GM18505 (cell line): ENCODE data around the gene CYTH2.
"Not testable (repeated sequence)": the region's sequence is repeated elsewhere in the genome, so short reads cannot be mapped to it uniquely, and the experiment has no call there.

Source experiments
- ATAC-seq: cut with Tn5 transposase; IDR thresholded peaks from one replicate; pipeline ENCODE4 v1.9.1; 2021; ENCODE audit not compliant: unreplicated experiment
- POLR2A ChIP-seq: IDR thresholded peaks from 4 replicates; pipeline ENCODE4 v1.6.1; 2011; ENCODE audit warnings: borderline replicate concordance; ENCODE audit not compliant: insufficient read depth, insufficient read length; ENCODE audit errors: extremely low read depth

The CYTH2 gene

DNA sequence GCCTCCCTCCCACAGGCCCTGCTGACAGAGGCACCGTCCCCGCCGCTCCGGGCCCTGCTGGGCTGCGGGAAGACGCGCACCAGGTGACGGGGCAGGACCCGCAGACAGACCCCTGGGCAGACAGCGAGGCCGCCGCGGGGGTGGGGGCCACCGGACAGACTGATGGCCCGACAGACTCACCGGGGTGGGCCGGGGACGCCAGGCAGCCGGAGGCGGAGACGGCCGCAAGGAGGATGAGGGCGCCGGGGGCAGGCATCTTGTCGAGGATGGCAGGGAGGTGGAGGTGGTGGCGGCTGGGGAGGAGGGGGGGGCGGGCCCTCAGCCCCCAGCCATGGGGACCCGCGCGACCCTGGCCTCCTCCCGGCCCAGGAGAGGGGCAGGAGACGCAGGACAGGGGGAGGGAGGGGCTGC, 42.2 kb downstream of the CYTH2 start:
- no peak for TF ChIP-seq POLR2A
- ATAC-seq: no peak

DNA sequence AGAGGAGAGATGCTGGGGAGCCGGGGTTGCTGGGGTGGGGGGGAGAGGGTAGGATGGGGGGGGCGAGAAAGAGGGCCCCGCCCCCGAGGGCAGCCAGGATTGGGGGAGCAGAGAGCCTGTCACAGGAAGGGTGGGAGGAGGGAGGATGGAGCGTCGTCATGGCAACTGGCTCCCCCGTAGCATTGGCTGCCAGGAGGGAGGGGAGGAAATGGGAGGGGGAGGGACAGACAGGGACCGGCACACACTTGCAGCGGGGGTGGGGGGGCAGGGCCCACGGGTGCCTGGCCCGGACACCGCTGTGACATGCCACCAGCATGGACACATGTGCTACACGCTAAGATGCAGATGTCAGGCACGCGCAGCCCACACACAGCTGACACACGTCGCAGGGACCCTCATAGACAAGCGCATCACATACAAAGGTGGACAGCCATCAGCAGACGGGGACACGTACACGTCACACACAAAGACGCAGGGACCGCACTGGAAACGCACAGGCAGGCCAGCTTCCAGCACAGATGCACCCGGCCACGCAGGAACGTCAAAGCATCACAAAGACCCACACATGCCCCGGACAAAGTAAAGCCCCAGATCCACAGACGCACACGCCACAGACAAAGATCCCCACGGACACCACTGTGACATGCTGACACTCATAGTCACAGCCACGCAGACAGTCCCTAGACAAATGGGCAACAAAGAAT, 42.8 kb downstream of the CYTH2 start, which contains the start of gene LMTK3:
Gene LMTK3 (minus strand): TSS at position 36 of the 704 bp plus-strand sequence. CDS start 259 bp downstream, outside the sequence.
- no peak for ATAC-seq
- TF ChIP-seq POLR2A: no peak

DNA sequence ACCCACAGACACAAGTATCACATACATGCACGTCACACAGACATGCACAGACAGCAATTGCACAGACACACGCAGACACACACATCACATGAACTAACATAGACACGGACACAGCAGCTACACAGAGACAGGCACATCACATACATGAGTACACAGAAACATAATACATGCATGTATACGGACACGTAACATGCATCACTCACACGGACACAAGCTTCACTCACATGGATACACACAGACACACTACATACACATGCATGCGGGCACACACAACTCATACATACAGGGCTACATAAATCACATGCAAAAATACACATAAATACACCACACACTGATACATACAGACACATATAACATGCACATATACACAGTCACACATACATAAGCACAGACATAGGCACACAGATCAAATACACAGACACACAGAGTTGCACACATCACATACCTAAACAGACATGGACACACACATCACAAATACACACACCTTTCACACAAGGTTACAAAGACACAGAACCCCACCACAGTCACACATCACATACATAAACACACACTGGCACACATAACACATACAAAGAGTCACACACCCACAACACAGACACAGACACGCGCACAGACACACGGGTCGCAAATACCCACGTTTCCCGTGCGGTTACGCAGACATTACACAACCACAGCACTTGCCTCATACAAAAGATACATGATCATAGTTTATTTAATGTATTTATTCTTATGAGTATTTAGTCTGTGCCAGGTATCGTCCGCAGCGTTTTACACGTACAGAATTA, 43.5 kb downstream of the CYTH2 start:
- no peak for ATAC-seq
- TF ChIP-seq POLR2A: no peak

DNA sequence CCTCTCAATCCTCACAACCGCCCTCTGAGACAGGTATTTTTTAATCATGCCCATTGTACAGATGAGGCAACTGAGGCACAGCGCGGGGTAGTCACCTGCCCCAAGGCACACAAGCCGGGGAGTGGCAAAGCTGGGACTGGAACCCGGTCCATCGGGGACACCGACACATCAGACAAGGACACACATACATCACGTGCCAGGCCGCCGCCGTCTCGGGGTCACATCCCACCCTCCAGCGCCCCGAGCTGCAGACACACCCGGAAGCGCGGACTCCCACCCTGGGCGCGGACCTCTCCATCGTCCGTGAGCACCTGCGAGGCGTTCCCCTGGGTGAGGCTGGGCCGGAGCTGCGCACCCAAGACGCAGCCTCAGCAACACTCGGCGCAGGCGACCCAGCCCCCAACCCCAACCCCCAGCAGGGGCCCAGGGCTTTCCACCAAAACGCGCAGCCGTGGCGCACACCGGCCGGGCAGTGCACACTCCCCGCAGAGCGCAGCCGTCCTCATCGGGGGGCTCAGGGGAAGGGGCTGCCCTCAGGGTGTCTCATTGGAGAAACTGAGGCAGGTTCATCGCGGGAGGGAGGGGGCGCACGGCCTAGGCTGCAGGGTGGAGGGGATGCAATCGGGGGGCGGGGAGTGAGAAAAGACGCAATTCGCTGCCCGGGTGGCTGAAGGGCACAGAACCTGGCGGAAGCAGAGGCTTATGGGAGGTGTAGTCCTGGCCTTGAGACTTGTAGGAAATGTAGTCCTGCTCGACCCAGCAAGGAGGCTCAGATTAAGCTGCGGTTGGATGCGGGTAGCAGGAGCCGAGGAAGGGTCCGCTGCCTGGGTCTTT, 44.3 kb downstream of the CYTH2 start:
- no peak for ATAC-seq
- peak; percentile 32 for TF ChIP-seq POLR2A

DNA sequence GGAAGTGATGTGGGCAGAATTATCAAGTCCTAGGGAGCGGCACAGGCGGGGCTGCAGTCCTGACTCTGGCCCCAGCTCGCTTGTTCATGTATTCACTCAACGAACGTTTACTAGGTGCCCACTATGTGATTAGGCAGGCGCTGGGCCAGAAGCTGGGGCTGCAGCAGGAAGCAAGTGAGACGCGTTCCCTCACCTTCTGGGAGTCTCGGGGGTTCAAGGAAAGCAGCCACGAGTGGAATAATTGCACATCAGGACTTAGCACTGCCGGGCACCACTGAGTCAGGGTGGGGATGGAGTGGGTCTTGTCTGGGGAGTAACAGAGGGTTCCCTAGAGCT, 44.9 kb downstream of the CYTH2 start:
- TF ChIP-seq POLR2A: no peak
- no peak for ATAC-seq

DNA sequence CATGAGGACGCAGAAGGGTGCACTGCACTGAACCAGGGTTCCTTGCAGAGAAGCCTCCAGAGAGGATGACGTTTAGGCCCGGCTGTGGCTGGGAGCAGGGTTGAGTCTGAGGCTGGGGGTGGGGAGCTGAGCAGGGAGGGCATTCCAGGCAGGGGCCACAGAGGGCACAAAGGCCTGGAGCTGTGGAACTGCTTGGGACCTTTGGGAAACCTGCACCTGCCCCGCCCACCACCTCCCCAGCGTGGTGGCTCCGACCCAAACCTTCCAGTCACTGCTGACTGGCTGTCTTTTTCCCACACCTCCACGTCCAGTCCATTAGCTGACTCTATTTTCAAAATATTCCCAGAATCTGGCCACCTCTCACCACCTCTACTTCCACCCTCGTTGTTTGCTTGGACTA, 47.4 kb downstream of the CYTH2 start:
- ATAC-seq: no peak
- no peak for TF ChIP-seq POLR2A

DNA sequence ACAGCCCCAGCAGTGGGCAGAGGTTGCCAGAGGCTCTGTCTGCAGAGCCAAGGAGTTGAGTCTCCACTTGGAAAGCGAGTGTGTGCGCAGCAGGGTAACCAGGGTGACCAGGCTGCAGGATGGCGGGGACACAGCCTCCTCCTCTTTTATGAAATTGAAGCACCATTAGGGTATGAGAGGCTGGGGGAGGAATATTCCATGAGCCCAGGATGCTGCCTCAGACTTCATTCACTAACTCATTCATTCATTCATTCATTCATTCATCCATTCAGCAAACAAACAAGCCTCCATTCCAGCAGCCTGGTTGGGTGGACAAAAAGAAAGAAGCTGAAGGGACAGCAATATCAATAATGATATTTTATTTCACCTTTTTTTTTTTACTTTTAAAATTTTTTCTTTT, 49.0 kb downstream of the CYTH2 start:
- no peak for ATAC-seq

DNA sequence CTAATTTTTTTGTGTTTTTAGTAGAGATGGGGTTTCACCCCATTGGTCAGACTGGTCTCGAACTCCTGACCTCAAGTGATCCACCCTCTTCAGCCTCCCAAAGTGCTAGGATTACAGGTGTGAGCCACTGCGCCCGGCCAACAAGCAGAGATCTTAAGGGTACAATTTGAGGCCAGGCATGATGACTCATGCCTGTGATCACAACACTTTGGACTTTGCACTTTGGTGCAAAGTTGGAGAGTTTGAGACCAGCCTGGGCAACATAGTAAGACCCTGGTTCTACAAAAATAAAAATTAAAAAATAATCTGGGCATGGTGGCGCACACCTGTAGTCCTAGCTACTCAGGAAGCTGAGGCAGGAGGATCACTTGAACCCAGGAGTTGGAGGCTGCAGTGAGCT, 50.3 kb downstream of the CYTH2 start:
- not testable (repeated sequence) for ATAC-seq

More for the DNA sequence above, 49.0 kb downstream of the CYTH2 start:
- TF ChIP-seq POLR2A: no peak

DNA sequence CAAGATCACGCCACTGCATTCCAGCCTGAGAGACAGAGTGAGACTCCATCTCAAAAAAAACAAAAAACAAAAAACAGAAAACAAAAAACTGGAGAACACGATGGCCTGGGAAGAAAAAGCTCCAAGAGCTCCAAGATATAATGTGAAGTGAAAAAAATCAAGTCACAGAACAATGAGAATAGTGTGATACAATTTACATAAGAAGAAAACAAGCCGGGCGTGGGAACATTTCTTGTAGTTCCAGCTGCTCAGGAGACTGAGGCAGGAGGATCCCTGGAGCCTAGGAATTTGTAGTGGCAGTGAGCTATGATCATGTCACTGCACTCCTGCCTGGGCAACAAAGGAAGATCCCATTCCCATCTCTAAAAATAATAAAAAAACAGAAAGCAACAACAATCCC, 51.0 kb downstream of the CYTH2 start:
- no peak for TF ChIP-seq POLR2A
- no peak for ATAC-seq

DNA sequence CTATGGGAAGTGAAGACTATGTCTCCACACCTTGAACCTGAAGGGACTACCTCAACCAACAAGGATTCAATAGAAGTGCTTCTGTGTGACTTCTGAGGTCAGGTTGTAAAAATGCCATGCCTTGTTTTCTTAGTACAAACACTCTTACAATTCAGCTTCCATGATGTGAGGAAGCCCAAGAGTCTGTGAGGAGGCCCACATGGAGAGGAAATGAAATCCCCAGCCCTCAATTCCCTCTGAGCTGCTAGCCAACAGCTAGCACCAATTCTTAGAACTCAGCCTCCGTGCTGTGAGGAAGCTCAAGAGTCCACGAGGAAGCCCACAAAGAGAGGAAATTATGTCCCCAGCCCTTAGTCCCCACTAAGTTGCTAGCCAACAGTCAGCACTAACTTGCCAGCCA, 55.1 kb downstream of the CYTH2 start:
- no peak for TF ChIP-seq POLR2A
- no peak for ATAC-seq

DNA sequence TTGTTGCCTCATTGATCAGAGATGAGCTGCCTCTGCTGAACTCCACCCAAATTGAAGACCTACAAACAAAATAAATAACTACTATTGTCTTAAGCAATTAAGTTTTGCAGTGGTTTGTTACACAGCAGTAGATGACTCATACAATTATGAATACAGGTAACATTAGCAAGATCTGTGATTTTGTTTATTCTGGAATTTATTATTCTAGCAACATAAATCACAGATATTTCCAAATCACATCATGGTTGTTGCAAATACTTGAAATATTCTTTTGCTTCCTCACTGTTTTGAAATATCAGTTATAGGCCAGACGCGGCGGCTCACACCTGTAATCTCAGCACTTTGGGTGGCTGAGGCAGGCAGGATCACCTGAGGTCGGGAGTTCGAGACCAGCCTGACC, 55.6 kb downstream of the CYTH2 start:
- TF ChIP-seq POLR2A: no peak
- no peak for ATAC-seq

DNA sequence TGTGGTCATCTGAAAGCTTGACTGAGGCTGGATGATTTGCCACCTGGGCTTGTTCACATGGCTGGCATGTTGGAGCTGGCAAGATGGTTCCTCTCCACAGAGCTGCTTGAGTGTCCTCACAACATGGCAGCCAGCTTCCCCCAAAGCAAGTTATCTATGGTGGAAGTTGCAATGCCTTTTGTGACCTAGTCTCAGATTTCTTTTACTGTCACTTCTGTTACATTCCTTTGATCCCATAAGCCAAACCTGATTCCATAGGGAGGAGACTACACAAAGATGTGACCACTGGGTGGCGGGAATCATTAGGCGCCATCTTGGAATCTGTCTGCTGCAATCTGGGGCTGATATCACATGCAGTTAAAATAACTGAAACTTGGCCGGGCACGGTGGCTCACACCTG, 60.0 kb downstream of the CYTH2 start:
- no peak for TF ChIP-seq POLR2A
- no peak for ATAC-seq

DNA sequence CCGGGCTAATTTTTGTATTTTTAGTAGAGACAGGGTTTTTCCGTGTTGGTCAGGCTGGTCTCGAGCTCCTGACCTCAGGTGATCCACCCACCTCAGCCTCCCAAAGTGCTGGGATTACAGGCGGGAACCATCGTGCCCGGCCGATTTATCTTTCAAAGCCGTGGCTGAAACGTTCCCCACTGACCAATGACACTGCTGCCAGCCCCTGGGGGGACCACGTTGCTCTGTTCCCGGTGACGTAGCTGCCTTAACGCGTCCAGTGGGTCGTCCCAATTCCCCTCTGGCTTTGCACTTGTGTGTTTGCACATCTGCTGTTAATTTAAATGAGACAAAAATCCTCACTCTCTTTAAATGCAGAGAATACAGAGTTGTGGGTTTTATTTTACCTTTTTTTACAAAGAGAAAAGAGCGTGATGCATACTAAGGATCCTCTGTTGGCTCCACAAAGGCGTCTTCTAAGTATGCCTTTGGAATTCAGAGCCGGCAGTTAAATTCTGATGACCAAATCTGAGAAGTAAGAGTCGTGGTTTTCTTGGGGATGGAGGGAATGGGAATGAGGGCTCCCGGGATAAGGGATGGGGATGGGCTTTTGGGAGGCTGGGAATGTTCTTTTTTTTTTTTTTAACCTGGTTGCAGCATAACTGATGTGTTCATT, 61.0 kb downstream of the CYTH2 start:
- no peak for ATAC-seq

More for the DNA sequence above, 61.0 kb downstream of the CYTH2 start:
- no peak for TF ChIP-seq POLR2A
